NB4 (cell line): Measurements from ENCODE around the gene KCNC1.

Experiments
- POLR2A ChIP-seq: IDR thresholded peaks from 2 replicates; pipeline ENCODE4 v1.6.1; 2011; ENCODE audit warnings: mild to moderate bottlenecking; ENCODE audit not compliant: insufficient read length; ENCODE audit errors: extremely low read depth
- TF ChIP-seq, protein P1 (sequence below): IDR thresholded peaks from one replicate; pipeline ENCODE4 v1.5.1; 2012; ENCODE audit warnings: low read depth, low read length

DNA sequence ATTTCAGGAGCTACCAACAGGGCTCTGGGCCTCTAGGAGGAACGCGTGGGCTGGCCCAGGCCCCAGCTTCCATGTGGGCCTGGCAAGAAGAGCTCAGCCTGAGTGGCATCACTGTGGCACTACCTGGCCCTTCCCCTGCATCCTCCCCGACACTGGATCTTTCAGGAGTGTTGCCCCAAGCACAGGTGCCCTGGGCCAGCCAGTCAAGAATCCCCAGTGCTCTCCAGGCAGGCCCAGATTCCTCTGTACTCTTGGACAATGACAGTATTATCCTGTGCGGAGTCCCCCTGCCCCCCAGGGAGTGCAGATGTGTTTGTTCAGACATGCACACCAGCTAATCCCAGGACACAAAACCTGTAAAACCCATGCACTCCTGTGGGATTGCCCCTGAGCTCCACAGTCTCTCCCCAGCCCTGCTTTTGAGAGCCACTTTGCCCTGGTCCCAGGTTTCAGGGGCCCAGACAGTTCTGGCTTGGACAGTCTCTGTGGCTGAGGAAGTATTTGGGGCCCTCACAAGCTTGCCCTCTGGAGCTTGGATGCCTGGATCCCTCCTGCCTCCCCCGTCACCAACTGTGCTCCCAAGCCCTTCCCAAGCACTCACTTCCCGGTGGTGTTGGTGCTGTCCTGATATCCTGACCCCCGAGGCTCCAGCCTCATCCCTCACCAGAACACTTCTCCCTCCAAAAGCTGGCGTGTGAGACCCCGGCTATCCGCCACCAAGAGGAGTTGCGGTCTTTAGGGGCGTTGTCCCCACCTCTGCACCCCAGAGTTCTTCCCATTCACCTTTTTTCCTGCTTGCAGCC is 39.9 kb downstream of the KCNC1 start:
- TF ChIP-seq, protein P1, sequence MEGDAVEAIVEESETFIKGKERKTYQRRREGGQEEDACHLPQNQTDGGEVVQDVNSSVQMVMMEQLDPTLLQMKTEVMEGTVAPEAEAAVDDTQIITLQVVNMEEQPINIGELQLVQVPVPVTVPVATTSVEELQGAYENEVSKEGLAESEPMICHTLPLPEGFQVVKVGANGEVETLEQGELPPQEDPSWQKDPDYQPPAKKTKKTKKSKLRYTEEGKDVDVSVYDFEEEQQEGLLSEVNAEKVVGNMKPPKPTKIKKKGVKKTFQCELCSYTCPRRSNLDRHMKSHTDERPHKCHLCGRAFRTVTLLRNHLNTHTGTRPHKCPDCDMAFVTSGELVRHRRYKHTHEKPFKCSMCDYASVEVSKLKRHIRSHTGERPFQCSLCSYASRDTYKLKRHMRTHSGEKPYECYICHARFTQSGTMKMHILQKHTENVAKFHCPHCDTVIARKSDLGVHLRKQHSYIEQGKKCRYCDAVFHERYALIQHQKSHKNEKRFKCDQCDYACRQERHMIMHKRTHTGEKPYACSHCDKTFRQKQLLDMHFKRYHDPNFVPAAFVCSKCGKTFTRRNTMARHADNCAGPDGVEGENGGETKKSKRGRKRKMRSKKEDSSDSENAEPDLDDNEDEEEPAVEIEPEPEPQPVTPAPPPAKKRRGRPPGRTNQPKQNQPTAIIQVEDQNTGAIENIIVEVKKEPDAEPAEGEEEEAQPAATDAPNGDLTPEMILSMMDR, result no peak
- TF ChIP-seq POLR2A, result no peak
